Activated CD4-positive, alpha-beta T cell treated with anti-CD3 and anti-CD28 coated beads for 48 hours (primary cell): Measurements from ENCODE around the gene LMNTD2.
A peak's percentile ranks its signal among the peaks of the same experiment; 100 is the strongest.

Experiments
- DNase-seq: peaks from one replicate; pipeline ENCODE4 v3.0.0-alpha.2; 2020

The LMNTD2 gene

DNA sequence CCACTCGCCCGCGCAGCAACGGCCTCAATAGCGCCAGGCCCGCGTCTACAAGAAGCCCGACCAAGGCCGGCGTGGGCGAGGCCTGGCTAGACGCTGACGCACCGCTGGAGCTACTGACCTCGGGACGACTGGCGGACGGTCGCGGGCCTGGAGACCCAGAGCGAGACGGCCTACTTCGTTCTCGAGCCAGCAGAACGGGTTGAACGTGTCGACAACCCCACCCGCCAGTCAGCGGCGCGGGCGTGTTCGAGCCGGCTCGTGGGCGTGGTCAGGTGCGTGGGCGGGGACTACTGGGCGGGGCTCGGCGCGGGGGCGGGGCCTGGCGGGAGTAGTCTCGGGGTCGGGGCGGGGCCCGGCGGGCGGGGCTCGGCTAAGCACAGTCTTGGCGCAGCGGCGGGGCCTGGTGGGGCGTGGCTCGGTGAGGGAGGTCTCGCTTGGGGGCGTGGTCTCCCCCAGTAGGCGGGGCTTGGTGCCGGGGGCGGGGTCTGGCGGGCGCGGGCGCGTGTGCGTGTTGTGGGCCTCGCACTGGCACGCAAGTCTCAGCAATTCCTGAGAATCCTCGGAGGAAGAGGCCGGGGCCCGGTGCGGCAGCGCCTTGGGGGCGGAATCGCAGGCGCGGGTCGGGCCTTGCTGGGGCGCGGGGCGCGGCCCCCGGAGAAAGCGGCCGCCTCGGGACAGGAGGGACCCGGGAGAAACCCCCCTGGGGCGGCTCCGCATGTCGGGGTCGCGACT is 53.4 kb downstream of the LMNTD2 start, which contains the start of gene RNH1:
Gene RNH1, minus strand, starts transcription at position 248 of the 732 bp plus-strand sequence. CDS start 5,080 bp downstream, outside the sequence.
- peak; percentile 100 for DNase-seq

GRCh38 chr11:506238-506994 is 54.1 kb downstream of the LMNTD2 start:
- peak; percentile 99 for DNase-seq

DNA sequence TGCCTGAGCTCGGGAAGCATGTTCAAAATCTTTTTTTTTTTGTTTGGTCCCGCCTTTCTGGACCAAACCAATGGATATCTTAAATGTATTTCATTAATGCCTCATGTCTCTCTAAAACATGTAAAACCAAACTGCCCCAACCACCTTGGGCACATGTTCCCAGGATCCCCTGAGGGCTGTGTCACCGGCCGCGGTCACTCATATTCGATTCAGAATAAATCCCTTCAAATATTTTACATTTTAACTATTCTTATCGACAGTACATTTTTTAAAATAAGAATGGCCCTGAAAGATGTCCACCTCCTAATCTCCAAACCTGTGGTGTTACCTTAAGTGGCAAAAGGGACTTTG is 55.6 kb downstream of the LMNTD2 start:
- no peak for DNase-seq
